Uterus (tissue), 2 donors: Measurements from ENCODE around the gene SLC35B2.

Source experiments
- CTCF ChIP-seq, 4 experiments: fragments of 200-600 bp in 2 of 4; fragments of 450-650 bp in 2 of 4; sonication (generic) in 2 of 4; IDR thresholded peaks; one replicate each; pipeline ENCODE4 v1.5.1; 2016 to 2019; ENCODE audit warnings: antibody characterized with exemption in 4 of 4, mild to moderate bottlenecking in 2 of 4, moderate library complexity in 1 of 4
- POLR2A ChIP-seq, 2 donors: fragments of 450-650 bp; IDR thresholded peaks; one replicate each; pipeline ENCODE4 v1.6.1; 2016; ENCODE audit warnings: antibody characterized with exemption in 2 of 2, mild to moderate bottlenecking in 1 of 2, moderate library complexity in 1 of 2

- TF ChIP-seq CTCF (IDR thresholded peaks at IDR 0.05) (no peak), POLR2A (IDR thresholded peaks at IDR 0.05) (no peak)
Measured at GRCh38 chr6:44214307-44214706, 43.0 kb downstream of the SLC35B2 start.
